Uterus (tissue), 2 donors: Measurements from ENCODE around the gene DLD.

ENCODE experiments used
- CTCF ChIP-seq, 4 experiments: fragments of 200-600 bp in 2 of 4; fragments of 450-650 bp in 2 of 4; sonication (generic) in 2 of 4; IDR thresholded peaks; one replicate each; pipeline ENCODE4 v1.5.1; 2016 to 2019; ENCODE audit warnings: antibody characterized with exemption in 4 of 4, mild to moderate bottlenecking in 2 of 4, moderate library complexity in 1 of 4
- POLR2A ChIP-seq, 2 donors: fragments of 450-650 bp; IDR thresholded peaks; one replicate each; pipeline ENCODE4 v1.6.1; 2016; ENCODE audit warnings: antibody characterized with exemption in 2 of 2, mild to moderate bottlenecking in 1 of 2, moderate library complexity in 1 of 2

GRCh38 chr7:107938456-107939250, 47.7 kb downstream of the DLD start:
- no peak for TF ChIP-seq CTCF (IDR thresholded peaks at IDR 0.05)
- TF ChIP-seq POLR2A (IDR thresholded peaks at IDR 0.05): no peak
